Dedifferentiated amniotic fluid mesenchymal stem cell (primary cell): Measurements from ENCODE around the gene BMPER.

Experiments used
- DNase-seq: peaks from one replicate; pipeline ENCODE4 v3.0.0-alpha.2; 2016; ENCODE audit errors: extremely low spot score

The BMPER gene

DNA sequence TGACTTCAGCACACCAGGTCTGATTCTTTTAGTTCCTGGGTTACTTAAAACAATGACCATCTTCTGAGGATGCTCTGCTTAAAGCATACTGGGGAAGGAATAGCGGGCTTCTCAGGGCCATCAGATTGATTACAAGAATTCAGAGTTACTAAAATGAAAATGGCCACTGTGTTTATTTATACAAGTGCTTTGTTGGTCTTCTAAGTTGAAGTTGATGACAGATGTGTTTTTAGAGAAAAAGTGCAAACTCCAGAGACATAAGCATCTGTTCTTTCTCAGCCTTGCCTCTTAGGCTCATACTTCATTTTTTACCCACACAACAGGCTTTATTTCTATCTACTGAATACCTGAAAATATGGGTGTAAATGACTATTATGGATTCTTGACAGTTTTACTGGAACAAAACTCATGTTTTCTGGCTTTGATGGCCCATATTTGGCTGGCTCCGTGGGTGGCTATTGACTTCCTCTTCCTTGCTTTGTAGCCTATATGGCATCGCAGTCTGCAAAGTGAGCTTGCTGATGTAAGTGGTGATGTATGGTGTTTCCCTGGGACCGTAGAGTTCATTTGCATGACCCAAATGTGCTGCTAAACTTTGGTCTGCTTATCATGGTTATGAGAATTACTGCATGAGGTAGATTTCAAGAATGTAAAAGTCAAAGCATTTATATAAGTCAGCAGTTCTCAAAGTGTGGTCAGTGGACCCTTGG is 121.3 kb downstream of the BMPER start:
- DNase-seq = no peak

DNA sequence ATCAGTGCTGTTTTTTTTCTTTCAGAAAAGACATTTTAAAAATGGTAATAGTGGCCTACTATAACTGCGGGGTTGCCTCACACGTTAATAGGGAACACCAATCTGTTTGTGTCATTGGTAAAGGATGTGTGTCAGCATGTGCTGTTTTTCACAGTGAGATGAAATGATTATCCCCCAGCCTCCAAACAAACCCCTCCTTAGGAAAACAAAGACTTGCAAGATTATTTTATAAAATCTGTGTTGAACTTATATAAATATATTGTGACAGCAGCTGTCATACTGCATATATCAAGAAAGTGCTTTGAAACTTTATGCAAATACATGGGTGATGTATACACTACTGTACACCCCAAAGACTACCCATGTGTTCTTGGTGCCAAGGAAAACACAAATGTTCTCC is 125.8 kb downstream of the BMPER start:
- DNase-seq = no peak

DNA sequence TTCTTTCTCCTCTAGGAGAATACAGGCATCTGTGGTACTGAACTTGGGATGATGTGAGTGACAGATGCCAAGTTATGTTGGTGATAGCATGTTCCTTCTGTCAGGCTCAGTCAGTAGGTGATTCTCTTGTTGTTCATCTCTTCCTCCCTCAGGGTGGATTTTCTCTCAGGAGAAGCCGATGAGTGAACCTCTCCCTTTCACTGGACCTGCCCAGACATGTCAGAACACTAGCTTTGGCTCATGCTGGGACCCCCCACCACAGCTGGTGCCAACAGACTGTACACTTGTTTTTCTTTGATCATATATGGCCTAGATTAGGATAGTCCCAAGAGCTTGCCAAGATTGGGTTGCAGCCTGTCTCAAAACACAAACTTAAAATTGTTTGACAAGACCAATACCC is 129.4 kb downstream of the BMPER start:
- DNase-seq = no peak

DNA sequence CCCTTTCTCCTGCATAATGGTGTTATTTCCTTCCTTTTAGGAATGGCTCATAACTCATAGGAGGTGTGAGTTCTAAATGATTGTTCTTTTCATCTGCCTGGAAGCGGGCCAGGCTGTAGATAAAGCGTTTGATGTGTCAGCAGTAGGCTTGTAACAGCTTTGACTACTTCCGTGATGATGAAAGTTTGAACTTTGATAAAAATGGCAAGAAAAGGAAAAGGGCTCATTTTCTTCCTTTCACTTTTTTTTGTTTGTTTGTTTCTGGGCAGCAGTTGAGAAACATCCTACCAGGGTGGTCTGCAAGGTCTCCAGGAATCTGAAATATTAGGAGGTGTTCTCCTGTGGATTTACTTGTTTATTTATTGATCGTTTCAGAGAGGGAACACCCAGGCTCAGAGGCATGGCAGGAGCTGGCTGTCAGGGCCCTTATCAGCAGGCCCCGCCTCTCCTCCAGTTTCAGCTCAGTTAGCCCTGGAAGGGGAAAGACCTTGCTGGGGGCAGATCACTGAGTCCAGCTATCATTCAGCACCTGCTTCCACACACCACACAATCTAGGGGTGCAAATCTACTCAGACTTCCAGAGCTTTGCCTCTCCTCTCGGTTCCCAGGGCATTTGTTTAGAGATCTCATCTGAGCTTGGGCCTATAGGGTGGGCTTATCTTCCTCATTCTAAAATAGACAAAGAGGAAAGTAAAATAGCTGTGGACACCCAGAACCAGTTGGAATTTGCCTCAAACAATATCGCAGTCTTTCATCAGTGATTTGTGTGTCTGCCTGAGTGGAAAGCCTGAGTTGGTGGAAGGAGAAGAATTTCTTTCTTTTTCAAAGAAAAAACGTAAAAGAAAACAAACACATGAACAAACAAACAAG is 130.9 kb downstream of the BMPER start:
- no peak for DNase-seq

DNA sequence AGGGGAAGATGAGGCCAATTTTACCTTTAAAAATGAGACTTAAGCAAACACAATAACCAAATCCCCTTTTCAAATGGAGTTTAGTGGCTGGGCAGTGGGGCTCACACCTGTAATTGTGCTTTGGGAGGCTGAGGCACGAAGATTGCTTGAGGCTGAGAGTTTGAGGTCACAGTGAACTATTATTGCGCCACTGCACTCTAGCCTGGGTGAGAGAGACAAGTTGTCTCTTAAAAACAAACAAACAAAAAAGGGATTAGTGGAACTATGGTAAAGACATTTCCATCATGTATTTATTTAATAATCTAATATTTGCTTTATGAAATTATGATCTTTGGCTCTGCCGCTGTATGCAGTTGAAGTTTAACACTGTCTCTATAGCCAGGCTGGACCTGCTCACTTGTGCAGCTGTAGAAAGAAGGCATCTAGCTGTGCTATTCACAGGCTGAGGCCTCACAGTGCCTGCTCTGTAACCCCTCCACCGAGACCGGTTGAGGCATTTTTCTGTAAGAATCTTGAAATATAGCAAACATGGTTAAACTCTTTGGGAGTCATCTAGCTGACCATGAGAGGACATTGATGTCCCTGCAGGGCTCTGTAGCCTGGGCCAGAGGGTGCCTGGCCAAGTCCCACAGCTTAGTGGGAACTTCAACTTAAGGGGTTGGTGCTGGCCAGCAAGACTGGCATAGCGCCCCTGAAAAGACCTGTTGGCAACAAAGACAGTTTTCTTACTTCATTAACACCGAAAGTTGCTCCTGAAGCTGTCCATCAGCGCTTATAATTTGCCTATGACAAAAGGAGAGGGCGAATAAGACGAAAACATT is 131.8 kb downstream of the BMPER start:
- no peak for DNase-seq

DNA sequence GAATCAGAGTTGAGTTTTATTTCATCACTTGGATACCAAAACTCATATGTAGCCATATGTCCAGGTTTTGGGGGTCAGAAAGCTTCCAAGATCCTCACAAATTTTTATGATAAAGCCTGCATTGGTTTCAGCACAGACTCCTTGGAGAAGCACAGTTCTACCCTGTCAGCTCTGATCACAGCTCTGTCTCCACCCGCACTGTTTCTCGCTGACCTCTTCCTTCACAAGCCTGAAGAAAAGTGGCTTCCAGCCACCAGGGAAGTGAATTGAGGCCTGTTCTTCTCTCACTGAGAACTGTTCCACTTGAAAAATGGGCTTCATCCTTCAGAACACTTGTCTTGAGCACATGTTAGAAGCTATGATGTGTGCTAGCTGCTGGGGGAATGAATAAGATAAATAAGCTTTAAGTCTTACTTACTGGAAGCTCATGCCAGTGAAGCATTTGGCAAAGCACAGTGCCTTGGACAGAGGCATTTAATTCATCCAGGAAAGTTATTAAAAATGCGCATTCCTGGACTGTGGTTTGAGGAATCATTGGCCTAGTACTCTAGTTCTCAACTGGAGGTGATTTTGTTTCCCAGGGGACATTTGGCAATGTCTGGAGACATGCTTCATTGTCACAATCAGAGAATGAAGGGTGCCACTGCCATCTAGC is 133.6 kb downstream of the BMPER start:
- DNase-seq = no peak

DNA sequence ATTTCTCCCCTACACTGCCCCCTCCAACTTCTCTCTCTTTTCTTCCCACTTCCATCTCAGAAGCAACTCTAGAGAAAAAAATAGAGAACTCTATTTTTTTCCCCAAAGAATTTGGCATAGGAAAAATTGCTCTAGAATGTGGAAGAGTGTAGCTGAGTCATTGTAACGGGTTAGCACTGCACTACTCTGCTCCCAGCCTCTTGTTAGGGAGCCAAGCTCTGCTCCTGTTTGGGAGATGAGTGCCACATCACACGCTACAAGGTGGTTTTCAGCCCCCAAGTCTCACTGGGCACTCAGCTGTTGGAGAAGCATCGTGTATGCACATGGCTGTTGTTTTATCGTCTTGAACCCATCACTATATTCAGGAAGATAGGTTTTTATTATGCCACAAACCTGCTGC is 136.4 kb downstream of the BMPER start:
- no peak for DNase-seq

DNA sequence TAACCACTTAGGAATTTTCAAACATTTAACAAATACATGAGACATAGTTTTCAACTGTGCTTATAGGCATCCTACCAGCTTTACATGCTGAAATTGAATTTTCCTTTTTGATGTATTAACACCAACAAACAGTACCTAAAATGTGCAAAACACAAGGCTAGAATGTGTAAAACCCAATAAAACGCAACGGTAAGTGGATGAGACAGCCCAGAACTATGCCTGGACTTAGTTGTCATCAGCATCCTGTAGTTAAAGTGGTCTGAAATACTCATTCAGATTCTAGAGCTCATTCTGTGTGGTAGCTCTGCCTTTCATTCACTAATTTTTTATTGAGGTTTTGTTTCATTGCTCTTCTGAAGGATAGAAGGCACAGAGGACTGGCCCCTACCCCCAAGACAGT is 137.1 kb downstream of the BMPER start:
- DNase-seq = no peak

DNA sequence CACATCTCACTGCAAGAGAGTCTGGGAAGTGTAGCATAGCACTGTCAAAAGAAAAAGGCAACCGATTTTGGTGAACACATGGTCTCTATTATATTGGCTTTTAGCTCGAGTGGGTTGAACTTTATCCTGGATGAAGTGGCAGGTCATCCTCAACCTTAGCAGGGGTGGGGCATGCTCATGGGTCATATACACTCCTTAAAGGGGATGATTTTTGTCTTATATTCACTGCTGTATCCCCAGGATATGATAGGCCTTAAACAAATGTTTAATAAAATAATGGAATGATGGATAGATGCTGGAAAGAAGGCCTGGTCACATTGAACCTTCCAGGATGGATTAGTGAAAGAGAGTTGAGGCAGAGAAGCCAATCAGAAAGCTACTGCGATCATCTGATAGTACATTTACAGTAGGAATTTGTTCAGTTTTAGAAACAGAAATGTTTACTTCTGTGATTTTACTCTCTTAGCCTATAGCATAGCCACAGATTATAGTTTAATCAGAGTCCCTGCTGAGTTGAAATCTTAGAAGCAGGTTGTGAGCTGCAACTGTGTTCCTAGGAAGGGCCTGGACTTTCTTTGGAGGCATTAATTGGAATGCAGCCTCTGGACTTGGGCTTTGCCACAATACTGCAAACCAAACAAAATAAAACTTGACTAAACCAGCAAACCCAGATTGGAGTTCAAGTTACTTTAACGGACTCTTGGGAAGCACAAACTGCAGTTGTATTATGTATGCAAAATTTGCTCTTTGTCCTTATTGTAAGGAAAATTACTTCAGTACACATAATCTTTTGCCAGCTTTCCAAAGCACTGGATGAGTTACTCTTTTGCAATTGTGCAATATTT is 138.3 kb downstream of the BMPER start:
- no peak for DNase-seq

DNA sequence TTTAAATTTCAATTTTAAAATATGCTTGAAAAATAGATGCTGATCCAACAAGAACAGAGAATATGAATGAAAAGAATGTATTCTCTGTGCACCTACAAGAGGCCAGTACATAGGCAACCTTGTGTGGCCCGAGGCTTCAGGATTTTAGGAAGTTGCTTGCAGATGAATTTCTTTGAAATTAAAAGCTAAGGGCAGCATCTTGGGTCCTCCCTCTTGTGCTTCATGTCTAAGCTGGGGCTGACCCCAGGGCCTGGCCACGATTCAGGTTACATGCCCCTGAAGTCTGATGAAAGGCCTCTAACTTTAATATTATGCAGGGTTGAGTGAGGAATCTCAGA is 138.9 kb downstream of the BMPER start:
- DNase-seq = no peak

DNA sequence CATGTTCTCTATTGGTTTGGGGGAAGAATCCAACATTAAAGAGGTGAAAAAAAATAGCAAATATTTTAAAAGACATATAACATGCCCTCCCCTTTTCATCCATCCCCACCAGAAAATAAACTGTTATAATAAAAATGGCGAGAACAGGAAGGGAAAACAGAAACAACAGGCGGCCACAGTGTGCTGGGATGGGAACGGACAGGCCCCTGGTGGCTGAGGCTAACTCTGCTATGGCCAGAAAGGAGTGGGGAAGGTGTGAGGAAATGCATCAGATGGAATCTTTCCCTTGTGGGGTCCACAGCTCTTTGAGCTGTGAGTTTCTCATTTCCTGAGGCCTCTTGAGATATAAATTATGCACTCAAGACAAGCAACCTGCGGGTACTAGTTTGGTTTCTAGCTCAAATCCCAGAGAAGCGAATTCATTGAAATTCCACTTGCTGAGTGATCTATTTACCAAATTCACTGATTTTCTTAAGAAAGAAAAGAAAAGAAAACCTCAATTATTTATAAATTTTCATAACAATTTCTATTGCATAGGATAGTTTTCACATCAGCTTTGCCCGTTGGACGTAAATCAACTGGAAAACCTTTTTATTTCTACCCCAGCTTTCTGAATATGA is 139.5 kb downstream of the BMPER start:
- no peak for DNase-seq

DNA sequence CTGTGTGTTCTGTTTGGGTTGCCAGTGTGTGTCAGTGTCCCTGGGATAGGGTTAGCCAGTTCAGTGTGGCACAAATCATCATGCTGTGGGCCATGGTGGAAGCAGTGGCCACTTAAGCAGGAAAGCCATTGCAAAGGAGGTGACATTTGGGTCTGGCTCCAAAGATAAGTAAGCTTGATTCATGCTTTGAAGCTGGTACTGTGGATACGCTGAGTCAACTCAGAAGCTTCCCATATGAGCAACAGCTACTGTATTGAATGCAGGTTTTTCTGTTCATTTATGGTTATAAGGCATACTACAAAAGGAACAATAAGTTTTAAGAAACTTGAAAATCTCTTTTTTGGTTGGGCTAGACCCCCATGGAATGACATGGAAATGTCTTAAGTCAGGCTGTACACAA is 143.1 kb downstream of the BMPER start:
- no peak for DNase-seq

DNA sequence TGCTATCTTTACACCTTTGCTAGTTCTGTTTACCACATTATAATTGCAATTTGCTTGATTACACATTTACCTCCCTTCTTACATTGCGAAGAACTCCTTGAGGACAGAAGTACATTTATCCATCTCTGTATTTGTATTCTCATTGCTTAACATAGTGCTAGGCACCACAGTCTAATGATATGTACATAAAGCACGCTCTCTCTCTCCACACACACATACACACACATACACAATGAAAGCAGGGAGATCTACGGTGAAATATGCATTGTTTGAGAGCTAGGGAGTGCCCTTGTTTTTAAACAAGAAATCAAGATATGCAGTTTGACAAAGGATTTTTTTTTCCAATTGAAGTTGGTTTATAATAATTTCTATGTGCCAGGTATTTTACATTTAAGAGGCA is 148.7 kb downstream of the BMPER start:
- no peak for DNase-seq

DNA sequence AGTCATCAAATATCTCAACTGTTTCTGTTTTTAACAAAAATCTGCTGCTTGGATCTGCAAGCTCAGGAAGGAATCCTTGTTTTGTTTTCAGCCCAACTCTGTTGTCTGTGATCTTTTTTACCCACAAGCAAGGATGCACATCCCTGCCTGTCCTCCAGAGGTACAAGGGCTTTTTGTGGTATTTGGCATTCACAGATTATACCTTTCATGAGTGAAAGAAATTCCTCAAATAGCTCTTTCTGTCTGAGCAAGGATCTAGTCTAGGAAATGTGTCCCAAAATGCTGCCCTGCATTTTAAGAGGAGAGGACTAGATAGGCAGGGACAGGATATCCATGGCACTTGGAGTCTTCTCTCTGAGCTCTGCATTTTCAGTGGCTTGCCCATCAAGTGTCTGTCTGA is 151.8 kb downstream of the BMPER start:
- DNase-seq = no peak

DNA sequence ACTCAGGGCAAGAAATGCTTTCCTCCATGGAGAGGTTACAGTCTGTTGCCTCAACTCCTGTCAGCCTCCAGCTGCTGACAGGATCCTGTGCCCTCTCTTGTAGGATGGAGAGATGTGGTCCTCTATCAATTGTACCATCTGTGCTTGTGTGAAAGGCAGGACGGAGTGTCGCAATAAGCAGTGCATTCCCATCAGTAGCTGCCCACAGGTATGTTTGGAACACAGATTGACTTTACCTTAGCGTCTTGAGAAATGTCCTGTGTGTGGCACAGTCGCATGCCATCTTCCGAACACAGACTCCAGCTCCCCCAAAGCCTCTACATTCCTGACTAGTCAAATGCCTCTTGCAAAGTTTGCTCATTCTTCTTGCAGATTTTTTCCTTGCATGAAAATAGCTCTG is 152.6 kb downstream of the BMPER start:
- DNase-seq = no peak

DNA sequence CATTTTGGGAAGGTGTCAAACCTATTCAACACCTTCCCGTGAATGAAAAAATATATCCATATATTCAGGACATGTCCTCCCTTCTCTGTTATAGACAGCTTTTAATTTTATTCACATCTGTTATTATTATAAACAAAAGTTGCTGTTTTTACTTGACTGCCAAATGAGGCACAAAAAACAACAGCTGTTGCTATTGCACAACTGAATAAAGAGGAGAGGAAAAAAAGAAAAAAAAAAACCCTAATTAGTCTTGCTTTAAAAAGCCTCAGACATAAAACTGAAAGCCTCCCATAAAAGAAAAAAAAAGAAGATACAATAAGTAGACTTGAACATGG is 153.4 kb downstream of the BMPER start:
- no peak for DNase-seq

DNA sequence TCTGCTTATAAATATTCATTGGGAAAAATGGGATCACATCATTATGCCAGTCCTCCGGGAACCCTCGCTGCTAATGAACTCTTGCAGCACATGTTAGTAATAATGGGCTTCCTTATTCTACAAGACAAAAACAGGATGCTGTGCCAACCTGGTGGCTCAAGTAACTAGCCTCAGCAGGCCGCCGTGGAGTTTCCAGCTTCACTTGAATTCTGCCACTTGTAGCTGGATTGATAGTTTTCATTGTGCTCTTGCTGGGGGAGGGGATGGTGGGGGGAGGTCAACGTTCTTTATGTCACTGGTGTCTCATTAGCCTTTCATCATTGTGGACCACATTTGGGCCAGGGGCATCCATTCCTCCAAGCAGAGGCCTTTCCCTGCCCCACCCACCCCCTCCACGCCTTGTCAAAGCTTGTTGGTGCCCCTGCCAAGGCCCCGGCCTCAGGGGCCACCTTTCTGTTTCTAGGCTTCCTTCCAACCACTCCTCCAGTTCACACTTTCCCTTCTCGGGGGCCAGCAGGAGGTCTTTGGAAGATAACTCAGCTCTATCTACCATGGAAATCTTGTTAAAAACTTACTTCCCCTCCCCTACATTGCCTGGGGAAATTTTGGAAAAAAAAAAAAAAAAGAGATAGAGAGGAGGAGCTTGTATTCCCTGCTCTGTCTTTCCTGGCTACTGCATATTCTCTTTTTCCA is 153.9 kb downstream of the BMPER start:
- DNase-seq = no peak

DNA sequence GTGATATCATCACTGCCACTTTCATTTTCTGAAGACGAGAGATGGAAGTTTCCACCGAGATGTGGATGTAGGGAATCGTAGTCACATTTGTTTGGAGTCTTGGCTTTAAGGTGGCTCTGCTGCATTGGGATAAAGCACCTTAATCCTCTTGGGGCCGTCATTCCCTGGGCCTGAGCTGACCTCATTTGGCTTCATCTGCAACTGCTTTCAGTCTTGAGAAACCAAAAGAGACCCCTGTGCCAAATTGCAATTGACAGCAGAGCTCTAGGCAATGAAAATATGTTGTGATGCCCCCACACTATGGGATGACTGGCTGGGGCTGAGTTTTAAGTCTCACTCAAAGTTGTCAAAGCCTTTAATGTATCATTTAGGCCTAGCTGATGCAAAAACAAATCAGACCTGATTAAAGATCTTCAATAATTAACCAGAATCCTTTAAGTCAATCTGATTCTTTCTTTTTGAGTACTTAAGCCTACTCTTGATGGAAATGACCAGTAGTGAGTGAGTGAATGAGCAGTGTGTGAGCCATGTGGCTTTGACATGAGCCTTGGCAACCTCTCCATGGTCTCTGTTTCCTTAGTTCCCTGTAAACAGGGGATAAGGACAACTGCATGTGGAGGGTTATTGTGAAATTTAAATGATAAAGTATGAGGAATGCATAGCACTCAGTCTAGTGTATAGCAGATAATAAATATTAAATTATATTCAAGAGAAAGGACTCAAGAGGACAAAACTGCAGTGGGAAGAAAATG is 155.0 kb downstream of the BMPER start:
- DNase-seq = peak; percentile 35

DNA sequence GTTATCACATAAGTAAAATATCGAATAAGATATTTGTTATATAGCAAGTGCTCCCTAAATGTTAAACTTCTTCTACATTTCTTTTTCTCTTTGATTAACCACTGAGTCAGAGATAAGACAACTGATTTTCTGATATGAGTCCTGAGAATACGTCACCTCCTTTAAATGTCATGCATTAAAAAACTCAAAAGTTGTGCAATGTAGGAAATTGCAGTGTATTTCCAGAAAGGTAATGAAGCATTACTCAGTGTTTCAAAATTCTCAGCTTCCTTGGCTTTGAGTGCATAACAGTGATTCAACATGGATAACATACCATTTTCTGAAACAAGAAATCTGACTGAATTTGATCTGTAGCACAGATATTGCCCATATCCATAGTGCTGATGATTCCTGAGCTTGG is 155.8 kb downstream of the BMPER start:
- DNase-seq = peak; percentile 80

DNA sequence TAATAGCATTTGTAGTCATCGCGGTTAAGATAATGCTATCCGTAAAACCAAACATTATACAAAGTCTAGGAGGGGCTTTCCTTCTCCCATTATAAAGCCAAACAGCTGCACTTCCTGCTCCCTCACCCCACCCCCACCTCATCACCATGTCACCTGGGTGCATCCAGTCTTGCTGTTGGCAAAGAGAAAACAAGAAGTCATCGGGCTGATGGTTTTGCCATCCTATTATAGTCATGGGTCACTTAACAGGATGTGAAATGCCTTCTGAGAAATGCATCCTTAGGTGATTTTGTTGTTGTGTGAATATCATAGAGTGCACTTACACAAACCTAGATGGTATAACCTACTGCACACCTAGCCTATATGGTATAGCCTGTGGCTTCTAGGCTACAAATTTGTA is 157.0 kb downstream of the BMPER start:
- DNase-seq = no peak
